DMS153 treated with DMSO at 0.1 percent for 48 hours (cell line): ENCODE data around the gene ADAM12.
"Not testable (repeated sequence)": the region's sequence is repeated elsewhere in the genome, so short reads cannot be mapped to it uniquely, and the experiment has no call there.

Experiments used
- DNase-seq: peaks from one replicate; lab custom pipeline; 2025; ENCODE audit not compliant: unreplicated experiment; lab: John Stamatoyannopoulos, UW

The ADAM12 gene

DNA sequence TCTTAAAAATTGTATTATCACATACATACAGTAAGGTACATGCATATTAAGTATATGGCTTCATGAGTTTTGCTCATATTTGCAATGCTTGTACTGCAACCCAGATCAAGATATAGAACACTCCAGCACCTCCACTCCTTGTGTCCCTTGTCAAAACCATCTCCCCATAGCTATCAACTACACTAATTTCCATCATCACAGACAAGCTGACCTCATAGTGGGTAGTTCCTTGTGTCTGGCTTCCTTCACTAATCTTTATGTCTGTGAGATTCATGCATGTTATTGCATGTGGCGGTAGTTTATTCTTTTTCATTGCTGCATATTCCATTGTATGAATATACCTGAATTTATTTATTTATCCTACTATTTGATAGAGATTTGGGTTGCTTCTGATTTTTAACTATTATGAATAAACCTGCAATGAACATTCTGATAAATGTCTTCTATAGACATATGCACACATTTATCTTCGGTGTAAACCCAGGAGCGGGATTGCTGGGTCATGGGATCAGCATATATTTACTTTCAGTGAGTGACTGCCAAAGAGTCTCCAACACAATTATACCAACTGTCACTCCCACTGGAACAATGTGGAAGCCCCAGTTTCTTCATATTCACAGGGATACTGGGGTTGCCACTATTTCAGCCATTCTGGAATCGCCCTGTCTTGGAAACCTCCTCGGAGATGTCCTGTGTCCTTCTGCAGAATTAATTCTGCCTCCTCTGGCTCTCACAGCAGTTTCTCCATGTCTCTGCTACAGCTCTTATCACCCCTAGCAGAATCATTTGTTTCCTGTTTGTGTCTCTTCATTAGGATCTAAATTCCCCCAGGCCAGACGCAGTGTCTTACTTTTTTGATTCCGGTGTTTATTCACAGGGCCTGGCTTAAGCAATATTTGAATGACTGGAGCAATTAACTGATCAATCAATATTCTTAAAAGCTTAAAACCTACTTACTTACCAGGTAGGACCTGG is 14.7 kb upstream of the ADAM12 start:
- DNase-seq = no peak

DNA sequence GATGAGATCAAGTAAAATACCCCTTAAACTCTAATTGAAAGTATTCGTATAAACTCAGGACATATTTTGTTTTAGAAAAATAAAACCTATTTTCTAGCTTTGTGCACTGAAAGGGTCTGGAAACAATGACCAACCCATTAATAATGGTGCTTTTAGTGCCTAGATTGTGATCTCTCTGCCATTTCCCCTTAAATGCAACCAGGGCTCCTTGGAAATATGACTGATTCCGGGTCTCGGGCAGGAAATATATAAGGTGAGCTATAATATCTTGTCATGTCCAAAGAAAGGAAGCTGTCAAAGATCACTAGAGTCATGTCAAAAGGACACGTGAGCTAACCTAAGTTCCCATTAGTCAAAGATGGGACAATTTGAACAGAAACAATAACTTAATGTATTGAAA is 12.4 kb upstream of the ADAM12 start:
- DNase-seq = no peak

GRCh38 chr10:126398924-126399323 is 10.6 kb upstream of the ADAM12 start:
- DNase-seq = no peak

GRCh38 chr10:126398383-126398743 is 10.1 kb upstream of the ADAM12 start:
- DNase-seq = no peak

GRCh38 chr10:126397640-126398382 is 9.5 kb upstream of the ADAM12 start:
- no peak for DNase-seq

DNA sequence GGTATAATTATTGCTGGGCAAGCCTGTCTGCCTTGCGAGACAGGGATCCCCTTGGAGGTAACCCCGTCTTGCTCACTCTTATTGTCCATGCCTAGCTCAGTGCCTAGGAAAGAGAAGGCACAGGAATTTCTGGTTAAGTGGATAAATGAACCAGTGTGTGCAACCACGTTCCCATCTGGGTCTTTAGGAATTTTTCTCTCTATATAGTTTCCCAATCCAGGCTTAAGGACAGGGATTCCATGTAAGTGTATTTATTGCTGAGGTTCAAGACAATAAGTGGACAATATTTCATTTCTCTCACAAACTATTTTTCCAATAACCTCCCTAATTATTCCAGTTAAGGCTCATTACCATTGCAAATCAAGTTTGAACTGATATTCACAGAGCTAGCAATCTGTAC is 8.9 kb upstream of the ADAM12 start:
- DNase-seq = no peak

- no peak for DNase-seq
Measured at GRCh38 chr10:126394948-126395347, 6.7 kb upstream of the ADAM12 start.

- no peak for DNase-seq
Measured at GRCh38 chr10:126393076-126393475, 4.8 kb upstream of the ADAM12 start.

DNA sequence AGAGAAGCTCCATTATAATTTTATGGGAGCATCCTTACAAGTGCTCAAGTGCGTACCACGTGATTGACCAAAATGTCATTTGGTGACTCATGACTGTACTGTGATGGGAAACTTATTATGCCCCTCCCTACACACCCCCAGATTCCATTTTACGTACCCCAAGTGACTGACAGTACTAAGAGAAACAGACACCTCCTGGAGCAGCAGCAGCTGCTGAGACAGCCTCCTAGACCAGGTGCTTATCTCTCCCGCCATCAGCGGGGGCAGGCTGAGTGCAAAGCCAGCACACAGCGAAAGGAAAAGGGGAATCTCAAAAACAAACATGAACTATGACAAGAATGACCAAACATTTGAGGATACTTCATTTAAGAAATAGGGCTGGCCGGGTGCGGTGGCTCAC is 4.2 kb upstream of the ADAM12 start:
- no peak for DNase-seq

DNA sequence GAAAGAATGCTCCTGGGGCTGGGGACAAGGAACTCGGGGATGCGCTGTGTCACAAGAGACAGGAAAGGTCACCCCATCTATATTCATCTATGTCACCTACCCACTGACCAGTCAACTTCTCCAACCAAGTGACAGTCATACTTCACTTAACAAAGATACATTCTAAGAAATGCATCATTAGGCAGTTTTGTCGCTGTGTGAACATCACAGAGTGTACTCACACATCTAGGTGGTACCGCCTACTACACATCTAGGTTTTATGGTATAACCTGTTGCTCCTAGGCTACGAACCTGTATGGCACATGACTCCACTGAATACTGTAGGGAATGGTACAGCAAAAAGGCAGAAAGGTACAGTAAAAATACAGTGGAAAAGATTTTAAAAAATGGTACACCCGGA is 3.8 kb upstream of the ADAM12 start:
- no peak for DNase-seq

- no peak for DNase-seq
Measured at GRCh38 chr10:126391192-126391885, 3.1 kb upstream of the ADAM12 start.

- no peak for DNase-seq
Measured at GRCh38 chr10:126390324-126390723, 2.0 kb upstream of the ADAM12 start.

DNA sequence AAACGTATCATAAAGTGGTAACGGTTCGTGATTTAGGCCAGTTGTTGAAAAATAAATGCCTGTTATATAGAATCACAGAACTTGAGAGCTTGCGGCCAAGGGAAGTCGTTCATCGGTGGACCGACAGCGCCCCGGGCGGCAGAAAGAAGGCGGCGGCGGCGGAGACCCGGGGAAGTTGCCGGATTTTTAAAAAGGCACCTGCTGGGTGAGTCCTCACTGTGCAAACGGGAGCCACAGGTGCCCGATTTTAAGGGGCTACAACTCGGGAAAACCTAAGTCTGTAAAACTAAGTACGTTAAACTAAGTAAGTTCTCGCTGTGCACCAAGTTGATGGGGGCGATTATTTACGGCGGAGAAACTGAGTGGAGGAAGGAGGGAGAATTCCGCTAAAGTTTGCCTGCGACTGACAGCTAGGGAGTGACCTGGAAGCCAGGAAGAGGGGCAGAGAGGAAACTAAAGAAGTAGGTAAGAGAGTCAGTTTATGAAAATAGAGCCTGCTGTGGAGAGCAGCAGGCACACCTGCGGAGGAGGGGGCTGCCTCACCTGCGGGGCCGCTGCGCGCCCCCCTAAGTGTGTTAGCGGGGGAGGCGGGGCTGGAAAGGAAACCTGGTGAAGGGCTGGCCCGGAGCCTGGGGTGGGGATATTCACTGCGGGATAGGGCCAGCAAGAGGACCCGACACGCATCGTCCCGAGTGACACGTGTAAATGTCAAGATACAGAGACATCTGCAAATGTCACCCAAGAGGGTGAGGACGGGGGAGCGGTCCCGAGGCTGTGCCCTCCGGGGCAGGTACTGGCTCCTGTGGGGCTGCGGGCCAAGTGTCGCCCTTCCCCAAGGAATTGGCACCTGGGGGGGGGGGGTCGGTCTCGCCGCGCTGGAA is 996 bp downstream of the ADAM12 start:
- DNase-seq = peak; percentile 56

DNA sequence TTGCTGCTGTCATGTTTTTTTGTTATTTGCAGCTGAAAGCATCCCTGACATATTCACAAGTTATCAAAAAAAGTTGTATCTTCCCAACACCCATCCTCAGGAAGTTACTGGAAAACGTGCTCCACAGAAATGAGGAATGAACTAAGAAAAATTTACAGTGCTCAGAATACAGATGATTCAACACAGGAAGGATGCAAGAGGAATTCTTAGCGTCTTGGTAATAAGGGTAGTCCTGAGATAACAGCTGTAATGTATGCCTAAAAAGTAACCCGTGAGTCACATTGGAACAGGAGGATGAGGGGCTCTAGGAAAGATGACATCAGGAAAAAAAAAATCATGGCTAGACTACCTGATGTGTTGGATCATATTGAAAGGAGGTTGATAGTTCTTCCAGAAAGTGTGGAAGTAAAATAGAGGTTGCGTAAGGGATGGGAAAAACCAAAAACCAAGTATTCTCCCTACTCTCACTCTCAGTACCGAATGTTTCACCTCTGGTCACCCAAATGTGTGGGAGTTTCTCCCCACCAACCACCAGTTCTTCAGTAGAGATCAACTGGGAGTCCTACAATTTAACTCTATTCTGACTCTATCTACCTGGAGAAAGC is 3.9 kb downstream of the ADAM12 start:
- DNase-seq = no peak

DNA sequence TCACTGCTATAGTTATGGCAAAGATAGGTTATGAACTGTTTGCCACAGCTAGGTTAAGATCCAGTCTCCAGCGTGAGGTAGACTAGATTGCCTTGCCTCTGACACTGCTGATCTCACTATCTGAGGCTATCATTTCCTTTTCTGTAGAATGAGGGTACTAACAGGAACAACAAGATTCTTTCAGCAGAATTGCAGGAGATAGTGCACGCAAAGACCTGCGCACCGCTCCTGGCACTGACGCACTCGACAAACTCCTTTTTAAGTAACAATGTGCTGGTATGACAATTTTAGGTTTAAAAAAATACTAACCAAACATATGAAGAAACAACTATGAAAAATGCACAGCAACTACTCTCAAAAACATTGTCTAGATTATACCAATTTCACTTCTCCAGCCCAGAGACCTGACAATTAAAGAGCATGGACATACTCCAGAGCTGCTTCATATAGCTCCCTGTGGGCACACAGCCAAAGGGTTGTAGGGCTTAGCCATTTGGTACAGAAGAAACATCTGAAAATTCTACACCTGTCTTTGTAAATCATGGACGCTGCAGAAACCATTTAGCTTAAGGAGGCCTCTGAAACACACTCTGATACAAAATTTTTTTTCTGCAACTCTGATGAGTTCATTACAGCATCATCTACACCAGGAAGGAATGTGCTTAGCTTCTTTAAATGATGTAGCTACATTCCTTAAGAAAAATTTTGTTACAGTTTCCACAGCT is 7.8 kb downstream of the ADAM12 start:
- no peak for DNase-seq

DNA sequence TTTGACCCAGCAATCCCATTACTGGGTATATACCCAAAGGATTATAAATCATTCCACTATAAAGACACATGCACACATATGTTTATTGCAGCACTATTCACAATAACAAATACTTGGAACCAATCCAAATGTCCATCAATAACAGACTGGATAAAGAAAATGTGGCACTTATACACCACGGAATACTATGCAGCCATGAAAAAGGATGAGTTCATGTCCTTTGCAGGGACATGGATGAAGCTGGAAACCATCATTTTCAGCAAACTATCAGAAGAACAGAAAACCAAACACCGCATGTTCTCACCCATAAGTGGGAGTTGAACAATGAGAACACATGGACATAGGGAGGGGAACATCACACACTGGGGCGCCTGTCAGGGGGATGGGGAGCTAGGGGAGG is 9.1 kb downstream of the ADAM12 start:
- DNase-seq = not testable (repeated sequence)

- DNase-seq = no peak
Measured at GRCh38 chr10:126376956-126377355, 11.3 kb downstream of the ADAM12 start.

- no peak for DNase-seq
Measured at GRCh38 chr10:126375926-126376554, 12.2 kb downstream of the ADAM12 start.

DNA sequence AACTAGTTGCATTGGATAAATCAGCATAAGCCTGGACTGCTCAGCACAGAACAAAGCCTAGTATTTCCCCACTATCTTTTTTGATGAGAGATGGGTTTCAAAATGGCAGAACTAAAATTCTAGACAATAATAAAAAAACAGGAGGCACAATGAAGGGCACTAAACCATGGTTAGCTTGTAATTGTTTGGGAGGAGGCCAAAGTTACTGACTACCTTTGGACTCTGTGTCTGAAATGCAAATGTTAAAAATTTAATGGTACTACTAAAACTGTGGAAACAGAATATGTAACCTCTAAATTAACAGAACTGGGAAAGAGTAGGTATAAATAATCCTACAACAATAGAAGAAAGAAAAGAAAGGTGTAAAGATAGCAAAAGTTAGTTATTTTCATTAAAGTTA is 13.0 kb downstream of the ADAM12 start:
- no peak for DNase-seq
